Heart left ventricle (tissue), 16 donors: Measurements from ENCODE around the gene SH3BP4. TPM values are rescaled to one million over a fixed set of nuclear protein-coding genes. Genes with fewer than 3 reads are reported as not detected.

ENCODE experiments used
- ATAC-seq, 4 donors: fragments of 200-7000 bp; cut with Tn5 transposase; one replicate each; pipeline ENCODE4 v1.9.1; 2020 to 2022; ENCODE audit warnings: moderate library complexity in 4 of 4, mild to moderate bottlenecking in 3 of 4, moderate number of reproducible peaks in 1 of 4
- DNase-seq, 5 donors: peaks; one replicate each; pipeline ENCODE4 v3.0.0-alpha.2; 2020
- H3K27ac ChIP-seq, 12 donors: fragments of 200-600 bp; sonication (generic) in 4 of 12; one replicate each; pipeline versions ENCODE4 v1.5.0 to v1.8.0; 2016 to 2022; ENCODE audit warnings: mild to moderate bottlenecking in 2 of 12
- H3K27me3 ChIP-seq, 9 donors: fragments of 200-600 bp; sonication (generic) in 2 of 9; one replicate each; pipeline versions ENCODE4 v1.5.1 to v1.8.0; 2016 to 2022; ENCODE audit warnings: mild to moderate bottlenecking in 3 of 9
- H3K36me3 ChIP-seq, 9 donors: fragments of 200-600 bp; sonication (generic) in 2 of 9; one replicate each; pipeline versions ENCODE4 v1.5.0 to v1.8.0; 2018 to 2022; ENCODE audit warnings: mild to moderate bottlenecking in 2 of 9
- H3K4me1 ChIP-seq, 12 donors: fragments of 200-600 bp; sonication (generic) in 4 of 12; one replicate each; pipeline versions ENCODE4 v1.5.0 to v1.8.0; 2016 to 2022; ENCODE audit warnings: mild to moderate bottlenecking in 3 of 12
- H3K4me3 ChIP-seq, 12 donors: fragments of 200-600 bp; sonication (generic) in 4 of 12; one replicate each; pipeline versions ENCODE4 v1.5.0 to v1.8.0; 2017 to 2022; ENCODE audit warnings: mild to moderate bottlenecking in 9 of 12, moderate library complexity in 4 of 12
- H3K9me3 ChIP-seq, 12 donors: fragments of 200-600 bp; sonication (generic) in 4 of 12; one replicate each; pipeline versions ENCODE4 v1.5.0 to v1.8.0; 2016 to 2022; ENCODE audit warnings: mild to moderate bottlenecking in 1 of 12
- POLR2A ChIP-seq, 2 donors: fragments of 450-650 bp; IDR thresholded peaks; one replicate each; pipeline ENCODE4 v1.6.1; 2017; ENCODE audit warnings: antibody characterized with exemption in 2 of 2, mild to moderate bottlenecking in 2 of 2, moderate library complexity in 2 of 2
- WGBS, 4 donors: extraction: QIAGEN DNeasy Blood & Tissue Kit in 2 of 4; methylation state at CpG; one replicate each; pipeline versions ENCODE4 v1.1.5 to v1.1.7; 2013 to 2018; 5-methylcytosine and 5-hydroxymethylcytosine counted together
- intact Hi-C, 10 donors: fragments of 100-400 bp; cut with DNase I; formaldehyde crosslinking; loops; one replicate each; pipeline versions ENCODE4 v1.11.1 to v1.14.2; 2022
- polyA plus RNA-seq, 2 donors: library from polyadenylated mRNA; stranded (reverse); fragments of 200-250 nt; gene quantifications; one replicate each; pipeline ENCODE4 v1.2.3, GENCODE V29; 2013
- total RNA-seq, 9 donors: library from RNA; depleted of rRNA in 2 of 9; stranded (reverse); fragments of >200 nt in 2 of 9; fragmentation: NEBNext Ultra II Directional in 3 of 9; extraction: Animal tissue kit (Norgen Biotek cat#: 25700) in 3 of 9; gene quantifications; one replicate each; pipeline versions ENCODE4 v1.1.0 to v1.2.4, GENCODE V29; 2016 to 2023
- TF ChIP-seq, protein P1 (sequence below), 12 donors: fragments of 200-600 bp; sonication (generic) in 4 of 12; IDR thresholded peaks; one replicate each; pipeline versions ENCODE4 v1.5.0 to v1.8.0; 2018 to 2022; ENCODE audit warnings: antibody characterized with exemption in 12 of 12, mild to moderate bottlenecking in 5 of 12
- donor health status: ischemic (EF 13 %, LVEDD 7.1; RV severe dilation, severe dysfunction).
- donor health status: healthy with polysubstance abuse.
- donor health status: DM: no; HTN: yes; CAD: no.
- donor health status: DM: no; HTN: no; CAD: no.
- donor health status: ischemic (EF 25% LVEDD 6.9; RV normal size, moderate dysfunction).
- donor health status: ischemic (EF 25% LVEDD 5.7; RV mildly dilated, moderate dysfunction).
- donor health status: healthy.
- donor health status: DM: yes; HTN: yes; CAD: no.
- donor health status: ischemic (EF 35%, LVEDD 5.7; RV mildly dilated, moderate dysfunction).
- donor health status: nonischemic (EF 11% LVEDD 7.7; RV severe dilation, severe dysfunction).
- donor health status: DM: yes; HTN: yes; CAD: no.
- donor health status: PGD.
- donor health status: ischemic (EF 29% LVEDD 5.4; RV normal size, mild dysfunction).
- donor health status: nonischemic (EF 23%, LVEDD 6.1; RV moderate dilation, normal function).

The SH3BP4 gene
- total and polyA plus RNA-seq, 11 donors = 5.4 to 33.5 (median 12.4) TPM

DNA sequence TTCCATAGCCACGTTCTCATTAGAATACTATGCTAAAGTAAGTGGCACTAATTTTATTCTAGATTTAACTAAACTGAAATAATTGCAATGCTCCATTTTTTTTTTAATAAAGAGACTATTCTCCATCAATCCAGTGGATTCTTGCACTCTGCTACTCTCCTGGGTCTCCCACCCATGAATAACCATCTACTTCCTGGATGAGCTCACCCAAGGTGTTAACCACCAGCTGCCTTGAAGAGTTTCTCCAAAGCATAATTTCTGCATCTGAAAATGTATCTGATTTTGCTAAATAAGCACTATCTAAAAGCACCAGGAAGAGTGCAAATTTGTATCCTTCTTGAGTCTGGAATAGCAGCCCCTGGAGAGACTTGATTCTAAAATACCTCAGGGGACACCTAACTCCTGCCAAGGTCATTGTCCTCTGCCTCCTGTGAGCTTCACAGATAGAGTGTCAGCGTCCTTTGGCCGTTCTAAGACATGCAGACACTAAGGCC, 41.6 kb upstream of the SH3BP4 start:
- Histone ChIP-seq H3K27me3 (no peaks in the 10 kb centered on the region), H3K36me3 (no peaks in the 10 kb centered on the region), H3K9me3 (no peaks in the 10 kb centered on the region), H3K27ac (no peak overlapping the region), H3K4me3 (no peak overlapping the region), H3K4me1 (no peaks in the 10 kb centered on the region)
- 57 to 64% (median 58%) methylated on average over 3 of the region's 3 CpGs for WGBS, 4 donors
- intact Hi-C loops = no loop called here
- DNase-seq (no peak), ATAC-seq (no peak)
- no peak for TF ChIP-seq POLR2A (IDR thresholded peaks at IDR 0.05)
- TF ChIP-seq, protein P1, sequence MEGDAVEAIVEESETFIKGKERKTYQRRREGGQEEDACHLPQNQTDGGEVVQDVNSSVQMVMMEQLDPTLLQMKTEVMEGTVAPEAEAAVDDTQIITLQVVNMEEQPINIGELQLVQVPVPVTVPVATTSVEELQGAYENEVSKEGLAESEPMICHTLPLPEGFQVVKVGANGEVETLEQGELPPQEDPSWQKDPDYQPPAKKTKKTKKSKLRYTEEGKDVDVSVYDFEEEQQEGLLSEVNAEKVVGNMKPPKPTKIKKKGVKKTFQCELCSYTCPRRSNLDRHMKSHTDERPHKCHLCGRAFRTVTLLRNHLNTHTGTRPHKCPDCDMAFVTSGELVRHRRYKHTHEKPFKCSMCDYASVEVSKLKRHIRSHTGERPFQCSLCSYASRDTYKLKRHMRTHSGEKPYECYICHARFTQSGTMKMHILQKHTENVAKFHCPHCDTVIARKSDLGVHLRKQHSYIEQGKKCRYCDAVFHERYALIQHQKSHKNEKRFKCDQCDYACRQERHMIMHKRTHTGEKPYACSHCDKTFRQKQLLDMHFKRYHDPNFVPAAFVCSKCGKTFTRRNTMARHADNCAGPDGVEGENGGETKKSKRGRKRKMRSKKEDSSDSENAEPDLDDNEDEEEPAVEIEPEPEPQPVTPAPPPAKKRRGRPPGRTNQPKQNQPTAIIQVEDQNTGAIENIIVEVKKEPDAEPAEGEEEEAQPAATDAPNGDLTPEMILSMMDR (IDR thresholded peaks at IDR 0.05) = no peak

DNA sequence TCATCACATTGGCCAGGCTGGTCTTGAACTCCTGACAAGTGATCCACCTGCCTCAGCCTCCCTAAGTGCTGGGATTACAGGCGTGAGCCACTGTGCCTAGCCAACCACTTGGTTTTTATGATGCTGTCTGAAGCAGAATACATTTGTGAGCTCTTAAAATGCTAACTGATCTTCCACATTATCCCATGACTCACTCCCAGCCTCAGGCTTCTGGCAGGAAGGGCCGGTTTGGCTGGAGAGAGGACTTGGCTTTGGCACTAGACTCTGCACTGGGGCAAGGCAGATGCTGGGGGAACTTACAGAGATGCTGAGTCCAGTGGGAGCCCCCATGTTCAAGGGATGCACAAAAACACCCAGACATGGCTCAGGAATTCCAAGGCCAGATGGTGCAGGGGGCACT, 40.5 kb upstream of the SH3BP4 start:
- Histone ChIP-seq H3K27ac (no peak overlapping the region), H3K36me3 (no peaks in the 10 kb centered on the region), H3K27me3 (no peaks in the 10 kb centered on the region), H3K9me3 (no peaks in the 10 kb centered on the region), H3K4me3 (no peak overlapping the region), H3K4me1 (no peaks in the 10 kb centered on the region)
- ATAC-seq (peak in 2 of 4 donors; percentile 52 to 60), DNase-seq (peak in 1 of 5 donors; percentile 37)
- intact Hi-C loops = no loop called here
- no peak for TF ChIP-seq POLR2A (IDR thresholded peaks at IDR 0.05)
- TF ChIP-seq, protein P1 (IDR thresholded peaks at IDR 0.05) = no peak
- 77 to 94% (median 87%) methylated on average over 2 of the region's 2 CpGs for whole genome bisulfite sequencing, 4 donors

DNA sequence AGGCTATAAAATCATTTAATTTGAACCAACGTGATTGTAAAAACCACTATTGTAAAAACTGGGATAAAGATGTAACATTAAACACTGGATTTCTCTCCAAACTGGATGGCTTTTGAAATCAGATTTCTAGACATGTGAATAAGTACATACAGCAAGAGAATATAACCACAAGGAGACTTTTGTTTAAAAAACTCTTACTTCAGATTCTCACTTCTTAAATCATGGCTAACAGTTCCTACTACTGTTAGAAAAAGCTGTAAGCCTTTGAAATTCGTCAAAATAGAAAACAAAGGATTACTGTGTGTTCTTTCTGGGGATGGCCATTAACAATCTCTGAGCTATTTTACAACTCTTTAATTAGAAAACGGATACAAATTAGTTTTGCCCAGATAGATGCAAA, 39.4 kb upstream of the SH3BP4 start:
- TF ChIP-seq, protein P1 (IDR thresholded peaks at IDR 0.05) = no peak
- TF ChIP-seq POLR2A (IDR thresholded peaks at IDR 0.05) = no peak
- H3K9me3 ChIP-seq = no peaks in the 10 kb centered on the region
- peaks cover 0 to 3% (median 0%) of the 10 kb centered on the region in 12 donors for H3K4me1 ChIP-seq
- no peaks in the 10 kb centered on the region for H3K27me3 ChIP-seq
- H3K27ac ChIP-seq = no peak overlapping the region
- intact Hi-C loops = no loop called here
- DNase-seq (no peak), ATAC-seq (no peak)
- WGBS, 4 donors = 82 to 94% (median 89%) methylated on average over 3 of the region's 3 CpGs
- no peak overlapping the region for H3K4me3 ChIP-seq
- no peaks in the 10 kb centered on the region for H3K36me3 ChIP-seq

DNA sequence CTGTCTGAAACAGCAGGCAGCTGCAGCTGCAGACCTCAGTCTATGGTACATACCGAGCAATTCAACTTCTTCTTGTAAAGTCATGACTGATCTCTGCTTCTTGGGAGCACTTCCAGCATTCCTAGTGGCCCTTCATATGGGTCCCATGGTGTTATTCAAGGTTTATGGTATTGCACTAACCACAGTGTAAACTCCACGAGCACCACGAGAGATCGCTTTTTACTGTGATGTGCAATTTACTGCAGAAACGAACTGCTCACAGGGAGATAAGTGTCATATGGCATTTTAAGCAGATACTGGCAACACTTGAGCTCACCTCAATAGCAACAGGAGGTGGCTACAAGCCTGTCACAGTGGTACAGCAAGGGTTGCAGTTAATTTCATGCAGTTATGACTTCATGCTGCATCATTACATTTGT, 38.6 kb upstream of the SH3BP4 start:
- TF ChIP-seq POLR2A (IDR thresholded peaks at IDR 0.05) = no peak
- peaks cover 0 to 7% (median 0%) of the 10 kb centered on the region in 12 donors for H3K4me1 ChIP-seq
- no peaks in the 10 kb centered on the region for H3K27me3 ChIP-seq
- ATAC-seq (no peak), DNase-seq (no peak)
- intact Hi-C loops = no loop called here
- H3K36me3 ChIP-seq = no peaks in the 10 kb centered on the region
- no peak overlapping the region for H3K27ac ChIP-seq
- H3K9me3 ChIP-seq = no peaks in the 10 kb centered on the region
- no peak overlapping the region for H3K4me3 ChIP-seq
- WGBS, 4 donors = 75 to 85% (median 79%) methylated on average over 5 of the region's 5 CpGs
